Midbrain (tissue), 1 donor: ENCODE measurements around the gene OSBPL2.

Experiments
- DNase-seq: peaks from one replicate; lab custom pipeline; 2025; lab: John Stamatoyannopoulos, UW

OSBPL2 gene

GRCh38 chr20:62285151-62285550 is 46.8 kb downstream of the OSBPL2 start:
- DNase-seq = no peak

GRCh38 chr20:62285722-62286121 is 47.4 kb downstream of the OSBPL2 start:
- no peak for DNase-seq

GRCh38 chr20:62286493-62287064 is 48.3 kb downstream of the OSBPL2 start:
- no peak for DNase-seq

DNA sequence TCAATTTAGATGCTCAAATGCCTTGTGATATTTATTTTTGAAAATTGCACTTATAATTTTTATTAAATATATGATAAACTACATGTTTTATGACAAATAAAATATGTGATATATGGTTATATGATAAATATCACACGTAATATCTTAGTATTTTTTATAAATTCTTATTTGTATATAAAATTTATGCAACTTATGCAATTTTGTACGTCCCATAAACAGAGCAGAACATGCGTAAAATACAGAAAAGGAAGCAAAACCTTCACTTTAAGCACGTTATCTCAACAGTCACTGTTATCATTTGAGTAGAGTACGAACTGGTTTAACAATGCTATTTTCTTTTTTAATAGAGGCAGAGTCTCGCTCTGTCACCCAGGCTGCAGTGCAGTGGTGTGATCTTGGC is 48.8 kb downstream of the OSBPL2 start:
- no peak for DNase-seq

GRCh38 chr20:62287759-62288534 is 49.6 kb downstream of the OSBPL2 start:
- no peak for DNase-seq

- DNase-seq = no peak
These were observed 50.3 kb downstream of the OSBPL2 start for GRCh38 chr20:62288535-62289105.

DNA sequence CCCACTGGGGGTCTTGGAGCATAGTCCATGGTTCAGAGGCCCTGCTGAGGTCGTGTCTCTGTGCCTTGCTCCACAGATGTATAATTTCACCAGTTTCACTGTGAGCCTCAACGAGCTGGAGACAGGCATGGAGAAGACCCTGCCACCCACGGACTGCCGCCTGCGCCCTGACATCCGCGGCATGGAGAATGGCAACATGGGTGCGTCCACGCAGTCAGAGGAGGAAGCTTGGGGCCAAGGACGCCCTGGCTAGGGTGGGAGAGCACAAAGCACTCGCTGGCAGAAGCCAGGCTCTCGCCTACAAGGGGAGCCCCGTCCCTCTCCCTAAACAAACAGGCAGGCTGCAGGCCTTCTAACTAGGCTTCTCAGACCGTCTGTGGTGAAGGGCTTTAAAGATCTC is 50.8 kb downstream of the OSBPL2 start:
- DNase-seq = no peak

GRCh38 chr20:62289898-62290297 is 51.6 kb downstream of the OSBPL2 start:
- no peak for DNase-seq

DNA sequence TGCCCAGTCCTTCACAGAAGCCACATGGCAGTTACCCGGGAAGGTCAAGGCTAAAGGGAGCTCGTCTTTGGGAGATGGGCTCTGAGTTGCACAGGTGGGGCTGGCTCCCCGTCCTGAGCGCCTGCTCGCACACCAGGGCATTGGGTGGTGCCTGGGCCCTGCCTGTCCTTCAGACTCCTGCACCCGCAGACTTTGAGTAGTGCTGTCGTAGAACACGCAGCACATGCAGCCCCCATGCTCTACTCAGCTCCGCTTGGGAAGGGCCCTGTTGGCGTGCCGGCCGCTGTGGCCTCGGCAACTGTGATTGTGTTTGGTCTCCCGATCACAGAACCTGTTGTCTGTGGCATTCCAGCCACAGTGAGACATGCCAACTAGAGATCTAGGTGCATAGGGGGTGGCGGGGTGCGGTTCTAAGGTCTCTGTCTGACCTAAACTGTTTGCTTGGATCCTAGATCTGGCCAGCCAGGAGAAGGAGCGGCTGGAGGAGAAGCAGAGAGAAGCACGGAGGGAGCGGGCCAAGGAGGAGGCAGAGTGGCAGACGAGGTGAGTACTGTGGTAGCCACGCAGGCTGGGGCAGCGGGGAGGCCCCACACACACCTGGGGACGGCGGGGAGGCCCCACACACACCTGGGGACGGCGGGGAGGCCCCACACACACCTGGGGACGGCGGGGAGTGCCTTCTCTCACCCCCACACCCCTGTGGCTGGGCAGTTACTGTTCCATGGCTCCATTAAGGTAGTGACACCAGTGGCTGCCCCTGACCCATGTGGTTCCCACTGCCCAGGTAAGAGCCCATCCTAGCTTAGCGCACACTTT is 53.1 kb downstream of the OSBPL2 start:
- DNase-seq = no peak

GRCh38 chr20:62292108-62292507 is 53.8 kb downstream of the OSBPL2 start:
- DNase-seq = no peak

GRCh38 chr20:62293111-62293784 is 54.9 kb downstream of the OSBPL2 start:
- DNase-seq = no peak

GRCh38 chr20:62293946-62294345 is 55.6 kb downstream of the OSBPL2 start:
- DNase-seq = no peak

DNA sequence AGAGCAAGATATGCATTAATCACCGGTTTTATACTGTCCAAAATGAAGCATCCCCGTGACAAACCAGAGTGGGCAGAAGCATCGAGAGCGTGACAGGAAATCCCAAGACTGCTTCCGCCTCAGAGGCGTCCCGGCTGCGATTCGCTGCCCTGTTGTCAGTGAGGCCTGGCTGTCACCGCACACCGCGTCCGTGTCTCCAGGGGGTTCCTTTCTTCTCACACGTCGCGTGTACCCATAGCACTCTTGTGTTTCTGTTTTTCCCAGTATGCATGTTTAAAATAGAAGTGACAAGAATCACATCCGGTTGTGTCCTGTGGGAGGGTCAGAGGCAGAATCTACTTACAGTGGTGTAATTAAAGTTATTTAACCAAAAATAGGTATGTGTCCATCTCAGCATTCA is 56.2 kb downstream of the OSBPL2 start:
- no peak for DNase-seq

GRCh38 chr20:62296724-62297448 is 58.6 kb downstream of the OSBPL2 start:
- no peak for DNase-seq

DNA sequence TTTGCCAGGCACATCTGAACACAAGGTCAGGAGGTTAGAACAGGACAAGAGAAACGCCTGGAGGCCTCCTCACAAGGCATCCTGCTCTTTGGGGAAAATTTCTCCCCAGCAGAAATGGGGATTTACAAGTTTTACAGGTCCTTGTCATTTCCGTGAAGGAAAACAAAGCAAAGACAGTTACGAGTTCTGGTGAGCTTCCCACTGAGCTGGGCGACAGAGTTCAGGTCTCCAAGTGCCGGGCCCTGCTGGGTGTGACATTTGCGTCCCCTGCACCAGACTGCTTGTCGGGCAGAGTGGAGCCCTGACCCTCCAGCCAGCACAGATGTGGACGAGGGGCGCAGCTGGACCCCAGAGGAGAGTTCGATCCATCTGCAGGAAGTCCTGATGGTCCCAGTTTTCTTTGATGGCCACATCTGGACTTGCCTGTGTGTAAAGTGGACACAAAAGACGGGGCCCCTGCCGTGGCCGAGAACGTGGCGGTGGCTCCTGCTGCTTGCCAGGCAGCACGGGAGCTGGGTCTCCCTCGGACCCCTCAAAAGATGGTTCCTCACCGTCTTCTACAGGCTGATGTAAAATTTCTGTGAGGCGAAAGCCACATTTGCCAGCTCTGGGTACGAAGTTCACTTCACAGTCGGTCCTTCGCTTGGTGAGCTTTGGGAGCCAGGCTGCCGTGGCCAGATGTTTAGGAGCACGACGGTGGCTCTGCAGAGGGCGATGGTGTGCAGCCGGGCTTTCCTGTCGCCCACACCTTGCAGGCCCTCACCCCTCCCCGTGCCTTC is 59.3 kb downstream of the OSBPL2 start:
- no peak for DNase-seq

DNA sequence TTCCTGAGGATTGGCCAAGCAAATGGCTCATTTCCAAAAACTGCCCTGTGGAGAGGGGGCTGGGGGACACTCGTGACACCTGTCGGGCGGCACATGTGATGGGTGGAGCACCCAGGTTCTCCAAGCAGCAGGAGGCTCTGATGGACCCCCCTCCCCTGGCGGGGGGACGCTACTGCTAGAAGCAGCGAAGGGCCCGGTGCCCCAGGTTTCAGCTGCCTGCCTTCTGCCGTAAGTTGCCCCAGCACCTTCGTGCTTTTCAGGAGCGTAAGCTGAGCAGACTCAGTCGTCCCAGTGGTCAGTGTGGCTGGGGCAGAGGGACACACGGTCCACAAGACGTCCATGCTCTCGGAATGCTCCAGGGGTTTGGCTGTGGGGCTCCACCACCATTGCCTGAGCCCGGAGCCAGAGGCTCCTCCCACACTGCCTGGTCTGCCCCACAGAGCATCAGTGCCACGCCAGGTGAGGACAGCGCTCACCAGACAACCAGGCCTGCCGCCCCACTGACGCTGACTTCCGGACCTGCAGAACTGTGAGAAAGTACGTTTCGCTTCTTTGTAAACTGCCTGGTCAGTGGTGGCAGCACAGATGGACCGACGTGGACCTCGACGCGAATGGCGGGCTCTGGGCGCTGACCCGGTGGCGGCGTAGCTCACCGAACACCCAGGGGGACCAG is 60.4 kb downstream of the OSBPL2 start:
- DNase-seq = no peak

- DNase-seq = no peak
These were observed 61.4 kb downstream of the OSBPL2 start for GRCh38 chr20:62299666-62300236.

- DNase-seq = no peak
These were observed 62.0 kb downstream of the OSBPL2 start for GRCh38 chr20:62300319-62300718.

DNA sequence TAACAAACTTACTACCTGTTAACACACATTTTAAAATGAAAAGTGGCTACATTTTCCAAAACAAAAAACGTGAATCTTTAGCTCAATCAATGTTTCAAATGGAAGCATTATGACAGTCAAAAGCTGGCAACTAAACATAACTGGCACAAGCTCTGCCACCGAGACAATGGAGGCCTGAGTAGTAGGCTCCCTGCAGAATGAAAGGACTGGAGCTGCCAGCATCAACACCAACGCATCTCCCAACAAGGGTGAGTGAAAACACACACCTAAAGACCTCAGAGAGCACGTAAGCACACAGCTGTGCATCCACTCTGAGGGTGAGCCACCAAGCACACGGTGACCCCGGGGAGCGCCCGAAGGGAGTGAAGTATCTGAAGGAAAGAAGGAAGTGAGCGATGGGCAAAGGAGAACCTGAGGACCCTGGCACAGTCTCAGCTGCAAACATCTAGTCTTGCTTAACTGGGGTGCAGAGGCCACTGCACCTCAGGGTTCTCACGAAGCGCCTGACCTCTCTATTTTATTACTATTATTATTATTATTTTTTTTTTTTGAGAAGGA is 62.9 kb downstream of the OSBPL2 start:
- no peak for DNase-seq
